ENCODE measurements around the gene ELK4.

The ELK4 gene

GRCh38 chr1:205631768-205632668 is at the start of gene ELK4:
Gene ELK4 (minus strand): TSS chr1:205632011. CDS start chr1:205623882, 8,129 bp downstream.
- Histone ChIP-seq H3K4me1 (peaks cover 24% of the 10 kb centered on the region), H4K20me1 (peaks cover 40% of the 10 kb centered on the region), H3K9ac (peak within 1 kb of the TSS; percentile 95), H3K4me3 (peak within 1 kb of the TSS; percentile 85), H3K4me2 (peak within 1 kb of the TSS; percentile 93), H3K27me3 (no peaks in the 10 kb centered on the region), H3K36me3 (peaks cover 13% of the 10 kb centered on the region; the same call in 1 of the 2 replicates), H3K9me3 (no peaks in the 10 kb centered on the region), H3K27ac (peak within 1 kb of the TSS; percentile 97)
- no peak for TF ChIP-seq Cebpa-rat (IDR thresholded peaks at IDR 0.05)

GRCh38 chr1:205681364-205681763 is 49.6 kb upstream of the ELK4 start:
- TF ChIP-seq Cebpa-rat (IDR thresholded peaks at IDR 0.05): no peak
- H3K27me3 ChIP-seq: no peaks in the 10 kb centered on the region
- no peaks in the 10 kb centered on the region for H3K9me3 ChIP-seq
- H3K4me2 ChIP-seq: no peak overlapping the region
- H3K4me1 ChIP-seq: peaks cover 34% of the 10 kb centered on the region
- H3K36me3 ChIP-seq: no peaks in the 10 kb centered on the region
- no peak overlapping the region for H3K4me3 ChIP-seq
- no peak overlapping the region for H3K9ac ChIP-seq
- no peaks in the 10 kb centered on the region for H4K20me1 ChIP-seq
- no peak overlapping the region for H3K27ac ChIP-seq

GRCh38 chr1:205680073-205680851 is 48.5 kb upstream of the ELK4 start, which contains the start of gene SLC45A3:
Gene SLC45A3 (minus strand): TSS chr1:205680509. CDS start chr1:205664656, 15,853 bp downstream.
- H3K9ac ChIP-seq: peak within 1 kb of the TSS; percentile 76
- no peaks in the 10 kb centered on the region for H3K27me3 ChIP-seq
- peak within 1 kb of the TSS; percentile 77 for H3K4me3 ChIP-seq
- H3K4me1 ChIP-seq: peaks cover 34% of the 10 kb centered on the region
- H3K27ac ChIP-seq: peak within 1 kb of the TSS; percentile 63
- H3K36me3 ChIP-seq: no peaks in the 10 kb centered on the region
- no peak for TF ChIP-seq Cebpa-rat (IDR thresholded peaks at IDR 0.05)
- peak within 1 kb of the TSS; percentile 93 for H3K4me2 ChIP-seq
- H3K9me3 ChIP-seq: no peaks in the 10 kb centered on the region
- no peaks in the 10 kb centered on the region; the same call in 1 of the 2 replicates for H4K20me1 ChIP-seq

- Histone ChIP-seq H3K4me3 (peak overlapping the region; percentile 77), H3K36me3 (no peaks in the 10 kb centered on the region), H3K27ac (0 out of 2 replicates have a peak overlapping the region, but pooled peaks have one; percentile 63), H3K9ac (peak overlapping the region; percentile 76; the same call in 1 of the 2 replicates), H3K4me1 (peaks cover 34% of the 10 kb centered on the region), H4K20me1 (no peaks in the 10 kb centered on the region; the same call in 1 of the 2 replicates), H3K9me3 (no peaks in the 10 kb centered on the region), H3K27me3 (no peaks in the 10 kb centered on the region), H3K4me2 (peak overlapping the region; percentile 93)
- TF ChIP-seq Cebpa-rat (IDR thresholded peaks at IDR 0.05): no peak
Observed at GRCh38 chr1:205678286-205679111, 46.7 kb upstream of the ELK4 start.

- Histone ChIP-seq H3K9ac (no peak overlapping the region), H3K4me3 (no peak overlapping the region), H3K4me2 (peak overlapping the region; percentile 37), H3K36me3 (no peaks in the 10 kb centered on the region), H3K27ac (no peak overlapping the region), H3K4me1 (peaks cover 35% of the 10 kb centered on the region), H3K9me3 (no peaks in the 10 kb centered on the region), H4K20me1 (no peaks in the 10 kb centered on the region; the same call in 1 of the 2 replicates), H3K27me3 (no peaks in the 10 kb centered on the region)
- TF ChIP-seq Cebpa-rat (IDR thresholded peaks at IDR 0.05): no peak
Observed at GRCh38 chr1:205677167-205677566, 45.4 kb upstream of the ELK4 start.

- Histone ChIP-seq H3K27me3 (no peaks in the 10 kb centered on the region), H3K4me1 (peaks cover 40% of the 10 kb centered on the region), H3K9ac (no peak overlapping the region), H4K20me1 (no peaks in the 10 kb centered on the region; the same call in 1 of the 2 replicates), H3K9me3 (no peaks in the 10 kb centered on the region), H3K27ac (no peak overlapping the region), H3K36me3 (no peaks in the 10 kb centered on the region), H3K4me3 (no peak overlapping the region), H3K4me2 (peak overlapping the region; percentile 37)
- no peak for TF ChIP-seq Cebpa-rat (IDR thresholded peaks at IDR 0.05)
Observed at GRCh38 chr1:205676597-205676996, 44.8 kb upstream of the ELK4 start.

- no peaks in the 10 kb centered on the region for H3K27me3 ChIP-seq
- H3K27ac ChIP-seq: no peak overlapping the region
- no peaks in the 10 kb centered on the region for H3K9me3 ChIP-seq
- no peak overlapping the region for H3K9ac ChIP-seq
- no peak overlapping the region for H3K4me3 ChIP-seq
- H3K4me1 ChIP-seq: peaks cover 46% of the 10 kb centered on the region
- H4K20me1 ChIP-seq: no peaks in the 10 kb centered on the region; the same call in 1 of the 2 replicates
- no peak for TF ChIP-seq Cebpa-rat (IDR thresholded peaks at IDR 0.05)
- H3K36me3 ChIP-seq: no peaks in the 10 kb centered on the region
- H3K4me2 ChIP-seq: no peak overlapping the region
Observed at GRCh38 chr1:205676002-205676401, 44.2 kb upstream of the ELK4 start.

- Histone ChIP-seq H3K4me3 (no peak overlapping the region), H3K36me3 (no peaks in the 10 kb centered on the region), H3K4me2 (no peak overlapping the region), H3K4me1 (peaks cover 53% of the 10 kb centered on the region), H3K9ac (no peak overlapping the region), H3K27me3 (no peaks in the 10 kb centered on the region), H3K9me3 (no peaks in the 10 kb centered on the region), H4K20me1 (no peaks in the 10 kb centered on the region; the same call in 1 of the 2 replicates), H3K27ac (peak overlapping the region; percentile 9; the same call in 1 of the 2 replicates)
- TF ChIP-seq Cebpa-rat (IDR thresholded peaks at IDR 0.05): no peak
Observed at GRCh38 chr1:205675247-205675646, 43.4 kb upstream of the ELK4 start.

GRCh38 chr1:205672970-205673369 is 41.2 kb upstream of the ELK4 start:
- Histone ChIP-seq H4K20me1 (no peaks in the 10 kb centered on the region; the same call in 1 of the 2 replicates), H3K4me3 (no peak overlapping the region), H3K27ac (no peak overlapping the region), H3K36me3 (no peaks in the 10 kb centered on the region), H3K4me2 (no peak overlapping the region), H3K27me3 (no peaks in the 10 kb centered on the region), H3K9ac (no peak overlapping the region), H3K4me1 (peaks cover 58% of the 10 kb centered on the region), H3K9me3 (no peaks in the 10 kb centered on the region)
- no peak for TF ChIP-seq Cebpa-rat (IDR thresholded peaks at IDR 0.05)
